Erythroblast (primary cell): ENCODE results near the gene MAST4.

Source experiments
- GATA1 ChIP-seq: IDR thresholded peaks from 2 replicates; pipeline ENCODE4 v1.6.1; 2011; ENCODE audit warnings: low read depth, mild to moderate bottlenecking, control low read depth, low read length, moderate library complexity
- POLR2A ChIP-seq: IDR thresholded peaks from 2 replicates; pipeline ENCODE4 v1.6.1; 2011; ENCODE audit warnings: mild to moderate bottlenecking, low read length

DNA sequence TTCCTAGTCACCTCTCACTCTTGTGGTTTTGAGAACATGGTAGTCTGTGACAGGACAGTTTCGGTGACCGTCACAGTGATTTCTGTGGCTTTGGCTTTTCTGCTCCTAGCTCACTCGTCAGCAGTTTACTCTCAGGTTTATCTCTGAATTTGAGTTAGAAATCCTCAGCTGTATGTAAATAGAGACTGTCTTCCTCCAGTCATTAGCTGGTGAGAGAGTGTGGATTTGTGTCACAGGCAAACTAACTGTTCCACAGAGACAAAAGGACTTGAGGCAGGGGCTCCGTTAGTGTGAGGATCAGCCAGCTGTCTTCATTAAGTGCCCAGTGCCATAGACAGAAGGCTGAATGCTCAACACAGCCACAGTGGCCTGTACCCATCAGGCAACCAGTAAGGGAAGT, 469.0 kb downstream of the MAST4 start:
- TF ChIP-seq POLR2A (no peak), GATA1 (no peak)
